MCF 10A (cell line): ENCODE data around the gene MYO7B. TPM values are rescaled to one million over a fixed set of nuclear protein-coding genes. Genes with fewer than 3 reads are reported as not detected.

Experiments
- BruUV-seq: library from RNA; stranded (reverse); fragments of 400-500 nt; replicated peaks from 2 replicates; lab custom pipeline; 2021; lab: Mats Ljungman, UMichigan
- CTCF ChIA-PET: fragments of 300-600 bp; sonication (Branson Sonifier 250); formaldehyde crosslinking; extraction: SDS; loops from one replicate; lab custom pipeline; 2021; ENCODE audit warnings: antibody characterized with exemption, inconsistent platforms; lab: Yijun Ruan, JAX
- POLR2A ChIA-PET: fragments of 300-600, 350-650 bp; sonication (Branson Sonifier 250); formaldehyde crosslinking; extraction: SDS; loops from one replicate; lab custom pipeline; 2020; ENCODE audit warnings: antibody characterized with exemption, inconsistent platforms; lab: Yijun Ruan, JAX
- DNase-seq: peaks from one replicate; pipeline ENCODE4 v3.0.0-alpha.2; 2018; ENCODE audit not compliant: unreplicated experiment
- H3K27ac Mint-ChIP-seq: one replicate; pipeline ENCODE4 v1.8.0; 2022; ENCODE audit warnings: mild to moderate bottlenecking, low read depth, mixed read lengths; ENCODE audit not compliant: unreplicated experiment
- H3K27me3 Mint-ChIP-seq: one replicate; pipeline ENCODE4 v1.8.0; 2022; ENCODE audit warnings: mixed read lengths; ENCODE audit not compliant: insufficient read depth, unreplicated experiment
- H3K36me3 Mint-ChIP-seq: one replicate; pipeline ENCODE4 v1.8.0; 2022; ENCODE audit warnings: mild to moderate bottlenecking, moderate library complexity, mixed read lengths; ENCODE audit not compliant: insufficient read depth, unreplicated experiment
- H3K4me1 Mint-ChIP-seq: one replicate; pipeline ENCODE4 v1.8.0; 2022; ENCODE audit warnings: mixed read lengths; ENCODE audit not compliant: insufficient read depth, unreplicated experiment
- H3K4me3 Mint-ChIP-seq: one replicate; pipeline ENCODE4 v1.8.0; 2022; ENCODE audit warnings: mild to moderate bottlenecking, moderate library complexity, mixed read lengths; ENCODE audit not compliant: unreplicated experiment
- H3K9me3 Mint-ChIP-seq: one replicate; pipeline ENCODE4 v1.8.0; 2022; ENCODE audit warnings: mixed read lengths; ENCODE audit not compliant: unreplicated experiment
- intact Hi-C: fragments of 100-400 bp; cut with micrococcal nuclease; formaldehyde crosslinking; loops from 2 replicates; pipeline ENCODE4 v1.14.1; 2022
- total RNA-seq: library from RNA; stranded (reverse); gene quantifications from 2 replicates; pipeline ENCODE4 v1.2.3, GENCODE V29; 2022
- TF ChIP-seq, protein P1 (sequence below): fragments of 200-600 bp; IDR thresholded peaks from one replicate; pipeline ENCODE4 v1.8.0; 2022; ENCODE audit warnings: antibody characterized with exemption, mild to moderate bottlenecking; ENCODE audit not compliant: unreplicated experiment

Gene MYO7B
- total RNA-seq, 1 experiment from 2014 or later = not detected

DNA sequence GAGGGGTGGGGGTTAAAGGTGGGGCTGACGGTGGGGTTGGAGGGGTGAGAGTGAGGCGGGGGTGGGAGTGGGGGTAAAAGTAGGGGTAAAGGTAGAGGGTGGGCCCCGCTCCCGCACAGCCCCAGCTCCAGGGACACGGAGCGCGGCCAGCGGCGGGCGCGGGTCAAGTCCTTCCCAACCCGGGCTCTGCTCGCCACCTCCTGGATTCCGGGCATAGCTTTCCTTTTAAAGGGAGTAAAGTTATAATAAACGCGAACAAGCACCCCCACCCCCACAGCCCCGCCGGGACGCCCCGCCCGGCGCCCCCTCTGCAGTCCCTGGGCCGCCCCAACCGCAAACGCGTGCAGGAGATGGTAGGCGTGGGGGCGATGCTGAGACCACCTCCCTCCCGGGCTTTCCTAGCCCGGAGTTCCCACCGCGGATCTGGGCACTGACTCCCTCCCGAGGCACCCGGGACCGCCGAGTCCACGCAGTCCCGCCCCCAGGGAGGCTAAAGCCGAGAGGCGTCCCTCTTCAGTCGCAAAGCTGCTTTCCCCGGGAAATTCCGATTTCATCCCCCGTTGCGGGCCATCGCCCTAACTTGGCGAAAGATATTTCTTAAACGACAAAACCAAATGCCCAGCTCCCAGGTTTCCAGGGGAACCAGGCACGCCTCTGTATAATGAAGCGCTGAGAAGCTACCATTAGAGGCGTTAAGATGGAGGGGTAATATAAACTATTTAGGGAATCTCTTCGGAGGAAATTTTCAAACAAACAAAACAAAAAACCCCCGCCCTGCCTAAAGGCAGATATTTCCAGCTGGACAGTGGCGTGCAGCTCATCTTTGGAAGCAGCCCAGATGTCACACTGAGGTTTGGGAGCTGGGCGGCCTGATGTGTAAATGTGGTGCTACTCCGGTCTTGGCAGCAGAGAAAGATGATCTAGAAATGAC, 140.1 kb downstream of the MYO7B start, which contains the start of gene LIMS2:
Gene LIMS2, minus strand, starts transcription at position 200 of the 931 bp plus-strand sequence. CDS start 506 bp downstream, outside the sequence.
- Mint-ChIP-seq H3K27ac (no peak within 1 kb of the TSS), H3K9me3 (no peaks in the 10 kb centered on the region), H3K4me3 (peak within 1 kb of the TSS; percentile 49), H3K36me3 (no peaks in the 10 kb centered on the region), H3K27me3 (peaks cover 48% of the 10 kb centered on the region), H3K4me1 (no peaks in the 10 kb centered on the region)
- intact Hi-C loops = no loop called here
- BruUV-seq = no TSS peak
- ChIA-PET CTCF (interaction anchor here (0.5 to 1.8 kb wide), 4 partner anchors 17 to 302 kb away, joined by 3 to 12 read pairs (median 3); no protein-coding TSS in a partner anchor), POLR2A (interaction anchor here (0.6 to 0.7 kb wide), 3 partner anchors 27 to 101 kb away, joined by 3 read pairs; no protein-coding TSS in a partner anchor)
- DNase-seq = no peak
- TF ChIP-seq, protein P1, sequence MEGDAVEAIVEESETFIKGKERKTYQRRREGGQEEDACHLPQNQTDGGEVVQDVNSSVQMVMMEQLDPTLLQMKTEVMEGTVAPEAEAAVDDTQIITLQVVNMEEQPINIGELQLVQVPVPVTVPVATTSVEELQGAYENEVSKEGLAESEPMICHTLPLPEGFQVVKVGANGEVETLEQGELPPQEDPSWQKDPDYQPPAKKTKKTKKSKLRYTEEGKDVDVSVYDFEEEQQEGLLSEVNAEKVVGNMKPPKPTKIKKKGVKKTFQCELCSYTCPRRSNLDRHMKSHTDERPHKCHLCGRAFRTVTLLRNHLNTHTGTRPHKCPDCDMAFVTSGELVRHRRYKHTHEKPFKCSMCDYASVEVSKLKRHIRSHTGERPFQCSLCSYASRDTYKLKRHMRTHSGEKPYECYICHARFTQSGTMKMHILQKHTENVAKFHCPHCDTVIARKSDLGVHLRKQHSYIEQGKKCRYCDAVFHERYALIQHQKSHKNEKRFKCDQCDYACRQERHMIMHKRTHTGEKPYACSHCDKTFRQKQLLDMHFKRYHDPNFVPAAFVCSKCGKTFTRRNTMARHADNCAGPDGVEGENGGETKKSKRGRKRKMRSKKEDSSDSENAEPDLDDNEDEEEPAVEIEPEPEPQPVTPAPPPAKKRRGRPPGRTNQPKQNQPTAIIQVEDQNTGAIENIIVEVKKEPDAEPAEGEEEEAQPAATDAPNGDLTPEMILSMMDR = no peak

DNA sequence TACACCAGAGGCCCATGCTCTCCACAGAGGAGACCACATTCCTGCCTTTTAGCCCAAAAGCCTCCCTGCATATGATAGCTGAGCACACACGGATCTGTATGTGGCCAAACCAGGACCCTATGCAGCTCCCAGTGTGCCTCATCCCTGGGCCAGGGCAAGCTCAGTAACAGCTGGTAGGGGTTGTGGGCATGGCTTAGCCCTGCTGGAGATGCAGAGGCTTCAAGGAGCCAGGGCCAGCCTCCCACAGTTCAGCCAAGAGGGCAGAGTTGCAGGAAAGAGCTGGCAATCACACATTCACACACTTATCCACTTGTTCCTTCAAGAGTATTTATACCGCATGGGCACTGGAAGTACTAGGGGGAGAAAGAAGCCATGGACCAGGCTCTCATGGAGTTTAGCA, 141.4 kb downstream of the MYO7B start:
- no peak overlapping the region for H3K4me3 Mint-ChIP-seq
- no TSS peak for BruUV-seq
- H3K36me3 Mint-ChIP-seq = no peaks in the 10 kb centered on the region
- H3K4me1 Mint-ChIP-seq = no peaks in the 10 kb centered on the region
- intact Hi-C loops = no loop called here
- POLR2A ChIA-PET = no interaction called here
- H3K27ac Mint-ChIP-seq = no peak overlapping the region
- CTCF ChIA-PET = interaction anchor here (0.6 to 1.8 kb wide), 2 partner anchors 27 to 104 kb away, joined by 3 to 12 read pairs; no protein-coding TSS in a partner anchor
- no peak for DNase-seq
- peaks cover 45% of the 10 kb centered on the region for H3K27me3 Mint-ChIP-seq
- no peaks in the 10 kb centered on the region for H3K9me3 Mint-ChIP-seq
- TF ChIP-seq, protein P1 = no peak

DNA sequence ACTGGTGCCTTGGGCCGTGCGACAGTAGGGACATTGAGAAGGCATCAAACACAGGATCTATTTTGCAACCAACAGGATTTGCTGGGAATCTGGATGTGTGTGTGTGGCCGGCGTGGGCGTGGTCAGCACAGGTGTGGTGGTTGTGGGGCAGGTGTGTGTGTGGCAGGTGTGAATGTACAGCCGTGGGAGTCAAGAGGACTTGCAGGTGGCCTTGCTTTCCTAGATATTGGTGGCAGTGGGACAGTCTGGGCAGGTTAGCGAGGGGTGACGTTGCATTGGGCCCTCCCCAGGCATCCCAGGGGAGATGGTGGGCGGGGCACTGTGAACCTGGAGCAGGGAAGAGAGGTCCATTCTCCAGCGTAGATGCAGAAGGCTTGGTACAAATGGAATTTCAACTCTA, 143.0 kb downstream of the MYO7B start:
- TF ChIP-seq, protein P1 = no peak
- Mint-ChIP-seq H3K4me3 (no peak overlapping the region), H3K36me3 (no peaks in the 10 kb centered on the region), H3K4me1 (no peaks in the 10 kb centered on the region), H3K9me3 (no peaks in the 10 kb centered on the region), H3K27ac (no peak overlapping the region), H3K27me3 (peaks cover 34% of the 10 kb centered on the region)
- ChIA-PET POLR2A (no interaction called here), CTCF (interaction anchor here (0.5 kb wide), 1 partner anchor 87 kb away, joined by 3 read pairs; no protein-coding TSS in a partner anchor)
- no TSS peak for BruUV-seq
- DNase-seq = no peak
- intact Hi-C loops = no loop called here

DNA sequence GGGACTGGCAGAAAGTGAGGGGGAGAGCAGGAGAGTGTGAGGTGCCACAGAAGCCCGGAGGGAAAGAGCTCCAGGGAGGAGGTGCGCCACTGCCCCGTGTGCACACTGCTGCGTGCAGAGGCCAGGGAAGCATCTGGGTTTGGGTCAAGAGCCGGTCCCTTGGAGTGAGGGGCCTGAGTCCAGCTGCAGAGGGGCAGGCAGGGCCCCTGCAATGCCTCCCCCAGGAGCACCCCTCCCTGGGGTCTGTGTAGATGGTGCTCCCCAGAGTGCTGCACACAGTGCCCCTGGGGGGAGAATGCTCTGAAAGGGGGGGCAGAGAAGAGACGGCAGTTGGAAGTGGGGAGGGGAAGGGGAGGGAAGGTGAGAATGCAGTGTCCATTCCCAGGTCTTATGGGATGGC, 143.5 kb downstream of the MYO7B start:
- no peaks in the 10 kb centered on the region for H3K4me1 Mint-ChIP-seq
- no peaks in the 10 kb centered on the region for H3K36me3 Mint-ChIP-seq
- POLR2A ChIA-PET = interaction anchor here (0.6 kb wide), 1 partner anchor 49 kb away, joined by 3 read pairs; no protein-coding TSS in a partner anchor
- no peak overlapping the region for H3K27ac Mint-ChIP-seq
- TF ChIP-seq, protein P1 = no peak
- no peaks in the 10 kb centered on the region for H3K9me3 Mint-ChIP-seq
- no peak for DNase-seq
- H3K27me3 Mint-ChIP-seq = peaks cover 34% of the 10 kb centered on the region
- H3K4me3 Mint-ChIP-seq = no peak overlapping the region
- CTCF ChIA-PET = interaction anchor here (0.5 kb wide), 2 partner anchors 87 to 130 kb away, joined by 3 to 5 read pairs; no protein-coding TSS in a partner anchor
- BruUV-seq = no TSS peak
- intact Hi-C loops = no loop called here
